GM12878 (cell line): ENCODE measurements around the gene ZSWIM6. TPM values are rescaled to one million over a fixed set of nuclear protein-coding genes. Genes with fewer than 3 reads are reported as not detected.

Source experiments
- ATAC-seq: fragments of 200-7000 bp; cut with Tn5 transposase; 3 replicates; pipeline ENCODE4 v1.9.1; 2020; ENCODE audit warnings: mild to moderate bottlenecking, moderate library complexity
- BruUV-seq: library from RNA; stranded (reverse); fragments of 400-500 nt; replicated peaks from 2 replicates; lab custom pipeline; 2021; lab: Mats Ljungman, UMichigan
- CTCF ChIA-PET: fragments of 300-600 bp; sonication (Branson Sonifier 250); formaldehyde crosslinking; extraction: SDS; loops from one replicate; lab custom pipeline; 2021; ENCODE audit warnings: inconsistent platforms; lab: Yijun Ruan, JAX
- POLR2A ChIA-PET: fragments of 350-600 bp; formaldehyde crosslinking; extraction: SDS; loops from one replicate; lab custom pipeline; 2021; ENCODE audit warnings: inconsistent platforms; lab: Charles Lee
- RAD21 ChIA-PET: fragments of 300-600 bp; sonication (Branson Sonifier 250); formaldehyde crosslinking; loops from one replicate; lab custom pipeline; 2023; ENCODE audit warnings: antibody characterized with exemption; ENCODE audit not compliant: unreplicated experiment; lab: Charles Lee
- SMC1A ChIA-PET: fragments of 300-600 bp; sonication (Branson Sonifier 250); formaldehyde crosslinking; loops from one replicate; lab custom pipeline; 2023; ENCODE audit not compliant: unreplicated experiment, uncharacterized antibody; lab: Charles Lee
- DNase-seq: peaks from one replicate; pipeline ENCODE4 v3.0.0-alpha.2; 2011; ENCODE audit warnings: low read depth, low spot score
- FAIRE-seq: peaks from 3 replicates; lab custom pipeline; 2011; peaks lifted over from hg19 to GRCh38; lab: Jason Lieb, UNC
- H2AFZ ChIP-seq: 2 replicates; pipeline ENCODE4 v1.6.0; 2011; ENCODE audit warnings: low read depth, low read length, control low read depth; ENCODE audit not compliant: control insufficient read depth
- H3K27ac ChIP-seq: 2 replicates; pipeline ENCODE4 v1.5.1; 2011; ENCODE audit warnings: control low read depth; ENCODE audit not compliant: control insufficient read depth, insufficient read depth
- H3K27me3 ChIP-seq, 2 experiments: replicated peaks in 1 of 2; 2 replicates each; pipeline versions ENCODE4 v1.6.0 to v1.6.1; 2011; ENCODE audit warnings: low read length in 1 of 2; ENCODE audit not compliant: control insufficient read depth in 2 of 2, insufficient read depth in 2 of 2
- H3K36me3 ChIP-seq, 2 experiments: 2 replicates each; pipeline ENCODE4 v1.5.1; 2011; ENCODE audit warnings: low read length in 1 of 2; ENCODE audit not compliant: control insufficient read depth in 2 of 2, insufficient read depth in 2 of 2
- H3K4me1 ChIP-seq: 2 replicates; pipeline ENCODE4 v1.6.1; 2011; ENCODE audit warnings: mild to moderate bottlenecking, low read length, moderate library complexity, mixed read lengths; ENCODE audit not compliant: control insufficient read depth, insufficient read depth
- H3K4me2 ChIP-seq: 2 replicates; pipeline ENCODE4 v1.6.0; 2011; ENCODE audit warnings: control low read depth; ENCODE audit not compliant: control insufficient read depth, insufficient read depth
- H3K4me3 ChIP-seq: fragments of 200-600 bp; sonication (generic); 2 replicates; pipeline ENCODE4 v1.5.1; 2016
- H3K79me2 ChIP-seq: 2 replicates; pipeline ENCODE4 v1.6.0; 2011; ENCODE audit warnings: low read length; ENCODE audit not compliant: control insufficient read depth, insufficient read depth
- H3K9ac ChIP-seq: 2 replicates; pipeline ENCODE4 v1.8.0; 2011; ENCODE audit warnings: low read length, control low read depth, mixed read lengths; ENCODE audit not compliant: control insufficient read depth, insufficient read depth
- H3K9me3 ChIP-seq: replicated peaks from 3 replicates; pipeline ENCODE4 v1.5.1; 2011; ENCODE audit warnings: mild to moderate bottlenecking, low read length; ENCODE audit not compliant: control insufficient read depth, insufficient read depth
- H4K20me1 ChIP-seq: 2 replicates; pipeline ENCODE4 v1.6.0; 2011; ENCODE audit not compliant: control insufficient read depth, insufficient read depth
- BCL11A ChIP-seq: IDR thresholded peaks from 2 replicates; pipeline ENCODE4 v1.6.1; 2011; ENCODE audit warnings: low read depth, low read length
- FOXM1 ChIP-seq: IDR thresholded peaks from 2 replicates; pipeline ENCODE4 v1.6.1; 2012; ENCODE audit warnings: low read depth, mild to moderate bottlenecking, inconsistent platforms, low read length, moderate library complexity
- KAT2A ChIP-seq: conservative IDR thresholded peaks from 2 replicates; pipeline ENCODE4 v1.6.1; 2011; ENCODE audit warnings: low read depth, low read length; ENCODE audit not compliant: control insufficient read depth
- NFYB ChIP-seq: IDR thresholded peaks from 2 replicates; pipeline ENCODE4 v1.6.1; 2011; ENCODE audit warnings: low read depth, mild to moderate bottlenecking, low read length, improper control_type of control experiment, moderate library complexity; ENCODE audit not compliant: insufficient read depth
- NR2C1 ChIP-seq: fragments of 450-650 bp; IDR thresholded peaks from 2 replicates; pipeline ENCODE4 v1.6.1; 2017; ENCODE audit warnings: antibody characterized with exemption, mild to moderate bottlenecking, moderate library complexity
- POLR2A ChIP-seq: IDR thresholded peaks from 2 replicates; pipeline ENCODE4 v1.6.1; 2011; ENCODE audit warnings: low read depth, mild to moderate bottlenecking, low read length
- POLR2AphosphoS2 ChIP-seq: IDR thresholded peaks from 2 replicates; pipeline ENCODE4 v1.6.1; 2011; ENCODE audit warnings: low read depth, mild to moderate bottlenecking, low read length, improper control_type of control experiment, moderate library complexity
- RUNX3 ChIP-seq: IDR thresholded peaks from 2 replicates; pipeline ENCODE4 v1.6.1; 2012; ENCODE audit warnings: low read length, inconsistent platforms
- SMC3 ChIP-seq: IDR thresholded peaks from 2 replicates; pipeline ENCODE4 v1.6.1; 2011; ENCODE audit warnings: low read length, improper control_type of control experiment, borderline replicate concordance
- SP1 ChIP-seq: IDR thresholded peaks from one replicate; pipeline ENCODE4 v1.6.1; 2011; ENCODE audit warnings: low read depth, low read length
- WRNIP1 ChIP-seq: IDR thresholded peaks from 2 replicates; pipeline ENCODE4 v1.6.1; 2011; ENCODE audit warnings: low read depth, low read length, improper control_type of control experiment, borderline replicate concordance
- WGBS: methylation state at CpG from one replicate; pipeline ENCODE4 v1.1.6; 2016; ENCODE audit warnings: low lambda C conversion rate; ENCODE audit not compliant: insufficient replicate concordance, insufficient coverage; ENCODE audit errors: missing lambda C conversion rate; 5-methylcytosine and 5-hydroxymethylcytosine counted together
- in situ Hi-C: fragments of 300-500 bp; cut with MboI; formaldehyde crosslinking; loops from 9 replicates; pipeline ENCODE4 v1.14.3; 2018; ENCODE audit warnings: mixed read lengths
- intact Hi-C: fragments of 100-400 bp; cut with micrococcal nuclease; formaldehyde crosslinking; loops from one replicate; pipeline ENCODE4 v1.14.2; 2022; ENCODE audit not compliant: unreplicated experiment
- polyA plus RNA-seq, 11 experiments: library from polyadenylated mRNA; depleted of rRNA in 4 of 11; unstranded in 6 of 11; stranded (reverse) in 5 of 11; fragments of >200 nt; fragmentation: Nextera tagmentation in 4 of 11; fragmentation: Illumina TruSeq in 1 of 11; extraction: Ambion mirVana in 4 of 11; extraction: Trizol in 1 of 11; gene quantifications; 1 replicate in 1 of 11; 2 replicates in 10 of 11; pipeline versions ENCODE4 v1.2.1 to v1.2.3, GENCODE V29; 2011 to 2016; ENCODE audit warnings: inconsistent platforms in 2 of 11, missing spikeins in 2 of 11, low read depth in 1 of 11
- total RNA-seq, 4 experiments: library from RNA; depleted of rRNA in 3 of 4; stranded (reverse); fragments of >200 nt in 3 of 4; fragmentation: Illumina TruSeq in 1 of 4; extraction: Trizol in 1 of 4; gene quantifications; 2 replicates each; pipeline versions ENCODE4 v1.2.1 to v1.2.3, GENCODE V29; 2013 to 2021
- TF ChIP-seq, protein P1 (sequence below): fragments of 150-350 bp; IDR thresholded peaks from 2 replicates; pipeline ENCODE4 v1.6.1; 2014; ENCODE audit warnings: mild to moderate bottlenecking, low read depth, low read length
- TF ChIP-seq, protein P2 (sequence below): fragments of 450-650 bp; IDR thresholded peaks from 2 replicates; pipeline ENCODE4 v1.6.1; 2018; ENCODE audit warnings: borderline replicate concordance, mild to moderate bottlenecking; ENCODE audit not compliant: partially characterized antibody
- TF ChIP-seq, protein P3 (sequence below): fragments of 450-650 bp; IDR thresholded peaks from 2 replicates; pipeline ENCODE4 v1.6.1; 2016; ENCODE audit warnings: mild to moderate bottlenecking
- TF ChIP-seq, protein P4 (sequence below): IDR thresholded peaks from 2 replicates; pipeline ENCODE4 v1.6.1; 2011; ENCODE audit warnings: borderline replicate concordance, low read depth, mild to moderate bottlenecking, moderate library complexity, mixed read lengths, low read length; ENCODE audit not compliant: insufficient read depth; ENCODE audit errors: extremely low read length

Gene ZSWIM6
- total and polyA plus RNA-seq, 10 of the 15 experiments (the other 5 are each of a cell fraction or from before 2014, with no cell fraction given), result 0.53 to 6.2 (median 3.4) TPM

DNA sequence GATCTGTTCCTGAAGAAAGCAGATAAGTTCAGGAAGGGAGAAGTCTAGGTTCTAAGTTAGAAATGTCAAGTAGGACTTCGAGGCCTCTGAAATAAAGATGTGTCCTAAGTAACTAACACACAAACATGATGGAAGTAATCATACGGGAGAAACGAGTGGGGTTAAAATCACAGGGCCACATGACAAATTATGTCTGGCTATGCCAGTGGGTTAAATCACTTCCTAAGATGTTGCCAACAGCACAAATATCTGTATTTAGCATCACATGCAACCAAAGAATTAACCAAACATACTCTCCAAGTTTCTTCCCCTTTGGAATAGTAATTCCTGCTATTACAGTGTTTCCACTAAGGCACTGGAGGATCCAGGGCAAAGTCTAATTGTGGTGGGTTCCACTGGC lies 13.7 kb upstream of the ZSWIM6 start (continued):
- TF ChIP-seq WRNIP1 (no peak), BCL11A (no peak)
- TF ChIP-seq, protein P1, sequence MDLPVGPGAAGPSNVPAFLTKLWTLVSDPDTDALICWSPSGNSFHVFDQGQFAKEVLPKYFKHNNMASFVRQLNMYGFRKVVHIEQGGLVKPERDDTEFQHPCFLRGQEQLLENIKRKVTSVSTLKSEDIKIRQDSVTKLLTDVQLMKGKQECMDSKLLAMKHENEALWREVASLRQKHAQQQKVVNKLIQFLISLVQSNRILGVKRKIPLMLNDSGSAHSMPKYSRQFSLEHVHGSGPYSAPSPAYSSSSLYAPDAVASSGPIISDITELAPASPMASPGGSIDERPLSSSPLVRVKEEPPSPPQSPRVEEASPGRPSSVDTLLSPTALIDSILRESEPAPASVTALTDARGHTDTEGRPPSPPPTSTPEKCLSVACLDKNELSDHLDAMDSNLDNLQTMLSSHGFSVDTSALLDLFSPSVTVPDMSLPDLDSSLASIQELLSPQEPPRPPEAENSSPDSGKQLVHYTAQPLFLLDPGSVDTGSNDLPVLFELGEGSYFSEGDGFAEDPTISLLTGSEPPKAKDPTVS, result no peak

DNA sequence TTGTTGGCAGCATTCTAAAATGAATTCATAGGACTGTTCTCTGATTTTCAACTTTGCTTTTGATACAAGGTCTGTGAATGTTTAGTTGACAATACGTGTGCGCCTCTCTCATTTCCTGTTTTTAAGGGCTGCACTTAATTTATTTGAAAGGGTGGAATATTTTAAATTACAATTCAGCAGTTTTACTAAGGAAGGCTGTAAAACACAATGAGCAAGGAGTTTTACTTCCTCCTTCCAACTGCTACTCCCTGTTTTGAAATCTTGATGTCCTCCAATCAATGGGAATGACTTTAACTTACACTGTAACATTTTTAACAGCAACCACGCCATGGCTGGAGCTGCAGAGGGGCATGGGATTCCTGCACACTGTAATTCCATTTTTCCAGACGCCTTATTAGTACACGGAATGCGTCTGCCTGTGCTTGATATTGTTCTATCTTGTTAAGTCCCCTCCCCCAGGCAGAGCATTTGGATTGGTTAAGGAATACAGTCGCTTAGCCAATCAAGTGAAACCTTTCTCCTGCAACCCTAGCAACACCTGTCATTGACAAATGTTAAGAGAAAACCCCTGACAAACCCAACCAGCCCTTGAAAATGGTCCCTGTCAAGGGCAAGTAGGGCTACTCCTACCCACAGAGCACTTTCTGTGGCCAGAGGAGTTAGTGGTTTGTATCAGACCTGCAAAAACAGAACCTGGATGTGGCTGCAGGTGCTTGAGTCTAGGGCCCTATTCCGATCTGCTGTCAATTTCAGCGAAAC lies 12.5 kb upstream of the ZSWIM6 start:
- RAD21 ChIA-PET, result interaction anchor here (0.6 to 4.0 kb wide), 3 partner anchors 10 to 119 kb away, joined by 4 to 29 read pairs (median 13); partner anchors contain the start of gene ZSWIM6
- intact Hi-C loops, result loop anchor here (1.0 kb wide), 1 partner anchor 9 kb away; no protein-coding TSS in a partner anchor
- peaks cover 26% of the 10 kb centered on the region for H3K4me1 ChIP-seq
- H3K27ac ChIP-seq, result peak overlapping the region; percentile 61
- no peaks in the 10 kb centered on the region; the same call in 1 of the 3 replicates for H3K9me3 ChIP-seq
- no peaks in the 10 kb centered on the region for H3K79me2 ChIP-seq
- H4K20me1 ChIP-seq, result no peaks in the 10 kb centered on the region
- POLR2A ChIA-PET, result interaction anchor here (4.0 kb wide), 1 partner anchor 11 kb away, joined by 20 read pairs; no protein-coding TSS in a partner anchor
- 0 out of 4 replicates have a peak, but pooled peaks cover 0 to 5% of the 10 kb centered on the region in 2 experiments for H3K27me3 ChIP-seq
- WGBS, result 0% methylated on average over 9 of the region's 9 CpGs
- no peak overlapping the region for H3K9ac ChIP-seq
- in situ Hi-C loops, result loop anchor here (10.0 kb wide), 1 partner anchor 155 kb away; the partner anchor contains the start of gene SMIM15
- peak overlapping the region; percentile 89 for H3K4me2 ChIP-seq
- peak overlapping the region; percentile 42; the same call in 1 of the 2 replicates for H3K4me3 ChIP-seq
- peak; percentile 97 for FAIRE-seq
- SMC1A ChIA-PET, result interaction anchor here (0.7 to 4.0 kb wide), 15 partner anchors 8 to 158 kb away, joined by 3 to 31 read pairs (median 3); partner anchors contain the start of gene ZSWIM6
- BruUV-seq, result no TSS peak
- peak overlapping the region; percentile 61 for H2AFZ ChIP-seq
- peak; percentile 88 for DNase-seq
- CTCF ChIA-PET, result interaction anchor here (1.0 to 3.1 kb wide), 4 partner anchors 11 to 151 kb away, joined by 3 to 16 read pairs (median 8); no protein-coding TSS in a partner anchor
- H3K36me3 ChIP-seq, result no peaks in the 10 kb centered on the region
- ATAC-seq, result peak; percentile 99
- TF ChIP-seq FOXM1 (peak; percentile 95), POLR2AphosphoS2 (no peak), KAT2A (no peak), NFYB (peak; percentile 95), RUNX3 (peak; percentile 100), SMC3 (peak; percentile 2; the same call in 1 of the 2 replicates), NR2C1 (no peak), POLR2A (no peak), SP1 (peak; percentile 72)
- TF ChIP-seq, protein P2, sequence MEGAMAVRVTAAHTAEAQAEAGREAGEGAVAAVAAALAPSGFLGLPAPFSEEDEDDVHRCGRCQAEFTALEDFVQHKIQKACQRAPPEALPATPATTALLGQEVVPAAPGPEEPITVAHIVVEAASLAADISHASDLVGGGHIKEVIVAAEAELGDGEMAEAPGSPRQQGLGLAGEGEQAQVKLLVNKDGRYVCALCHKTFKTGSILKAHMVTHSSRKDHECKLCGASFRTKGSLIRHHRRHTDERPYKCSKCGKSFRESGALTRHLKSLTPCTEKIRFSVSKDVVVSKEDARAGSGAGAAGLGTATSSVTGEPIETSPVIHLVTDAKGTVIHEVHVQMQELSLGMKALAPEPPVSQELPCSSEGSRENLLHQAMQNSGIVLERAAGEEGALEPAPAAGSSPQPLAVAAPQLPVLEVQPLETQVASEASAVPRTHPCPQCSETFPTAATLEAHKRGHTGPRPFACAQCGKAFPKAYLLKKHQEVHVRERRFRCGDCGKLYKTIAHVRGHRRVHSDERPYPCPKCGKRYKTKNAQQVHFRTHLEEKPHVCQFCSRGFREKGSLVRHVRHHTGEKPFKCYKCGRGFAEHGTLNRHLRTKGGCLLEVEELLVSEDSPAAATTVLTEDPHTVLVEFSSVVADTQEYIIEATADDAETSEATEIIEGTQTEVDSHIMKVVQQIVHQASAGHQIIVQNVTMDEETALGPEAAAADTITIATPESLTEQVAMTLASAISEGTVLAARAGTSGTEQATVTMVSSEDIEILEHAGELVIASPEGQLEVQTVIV, result no peak
- TF ChIP-seq, protein P3, sequence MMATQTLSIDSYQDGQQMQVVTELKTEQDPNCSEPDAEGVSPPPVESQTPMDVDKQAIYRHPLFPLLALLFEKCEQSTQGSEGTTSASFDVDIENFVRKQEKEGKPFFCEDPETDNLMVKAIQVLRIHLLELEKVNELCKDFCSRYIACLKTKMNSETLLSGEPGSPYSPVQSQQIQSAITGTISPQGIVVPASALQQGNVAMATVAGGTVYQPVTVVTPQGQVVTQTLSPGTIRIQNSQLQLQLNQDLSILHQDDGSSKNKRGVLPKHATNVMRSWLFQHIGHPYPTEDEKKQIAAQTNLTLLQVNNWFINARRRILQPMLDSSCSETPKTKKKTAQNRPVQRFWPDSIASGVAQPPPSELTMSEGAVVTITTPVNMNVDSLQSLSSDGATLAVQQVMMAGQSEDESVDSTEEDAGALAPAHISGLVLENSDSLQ, result peak; percentile 94
- TF ChIP-seq, protein P4, sequence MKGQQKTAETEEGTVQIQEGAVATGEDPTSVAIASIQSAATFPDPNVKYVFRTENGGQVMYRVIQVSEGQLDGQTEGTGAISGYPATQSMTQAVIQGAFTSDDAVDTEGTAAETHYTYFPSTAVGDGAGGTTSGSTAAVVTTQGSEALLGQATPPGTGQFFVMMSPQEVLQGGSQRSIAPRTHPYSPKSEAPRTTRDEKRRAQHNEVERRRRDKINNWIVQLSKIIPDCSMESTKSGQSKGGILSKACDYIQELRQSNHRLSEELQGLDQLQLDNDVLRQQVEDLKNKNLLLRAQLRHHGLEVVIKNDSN, result no peak
